Measurements from ENCODE around the gene RAB7B.

- TF ChIP-seq CTCF (conservative IDR thresholded peaks at IDR 0.05; ENCODE audit: low read length) (no peak), EZH2phosphoT487 (IDR thresholded peaks at IDR 0.05; ENCODE audit: borderline replicate concordance, low read depth, low read length) (no peak)
Measured at GRCh38 chr1:206021626-206022365, 18.6 kb upstream of the RAB7B start.
